ENCODE results near the gene IGF1R.

The IGF1R gene

GRCh38 chr15:98896002-98896721 lies 247.8 kb downstream of the IGF1R start:
- no peak overlapping the region for H3K4me3 ChIP-seq (ENCODE audit: low read depth in 1 of 2, low read length in 1 of 2)
- peak overlapping the region; percentile 5 for H3K27ac ChIP-seq
- H3K9me3 ChIP-seq = no peaks in the 10 kb centered on the region
- H3K36me3 ChIP-seq = peaks cover 30% of the 10 kb centered on the region
- no peaks in the 10 kb centered on the region for H3K27me3 ChIP-seq
- H3K4me1 ChIP-seq (ENCODE audit: control insufficient read depth in 1 of 2, insufficient read depth in 1 of 2, low read depth in 1 of 2, low read length in 1 of 2) = peaks cover 33% of the 10 kb centered on the region in 2 experiments
- TF ChIP-seq CTCF (IDR thresholded peaks at IDR 0.05) = no peak

- TF ChIP-seq CTCF (IDR thresholded peaks at IDR 0.05) = no peak
- Histone ChIP-seq H3K27ac (peak overlapping the region; percentile 28), H3K36me3 (peaks cover 21% of the 10 kb centered on the region), H3K9me3 (no peaks in the 10 kb centered on the region), H3K4me3 (ENCODE audit: low read depth in 1 of 2, low read length in 1 of 2) (no peak overlapping the region), H3K4me1 (ENCODE audit: control insufficient read depth in 1 of 2, insufficient read depth in 1 of 2, low read depth in 1 of 2, low read length in 1 of 2) (peaks cover 42% of the 10 kb centered on the region in 2 experiments), H3K27me3 (no peaks in the 10 kb centered on the region)
Observed at GRCh38 chr15:98896802-98897732, 248.7 kb downstream of the IGF1R start.

- Histone ChIP-seq H3K4me3 (ENCODE audit: low read depth in 1 of 2, low read length in 1 of 2) (no peak overlapping the region), H3K9me3 (no peaks in the 10 kb centered on the region), H3K36me3 (peaks cover 18% of the 10 kb centered on the region), H3K4me1 (ENCODE audit: control insufficient read depth in 1 of 2, insufficient read depth in 1 of 2, low read depth in 1 of 2, low read length in 1 of 2) (peaks cover 53% of the 10 kb centered on the region in 2 experiments), H3K27ac (peak overlapping the region; percentile 90), H3K27me3 (no peaks in the 10 kb centered on the region)
- TF ChIP-seq CTCF (IDR thresholded peaks at IDR 0.05) = no peak
Observed at GRCh38 chr15:98898122-98898521, 249.8 kb downstream of the IGF1R start.

- peak overlapping the region; percentile 57 to 71 for H3K4me3 ChIP-seq (ENCODE audit: low read depth in 1 of 2, low read length in 1 of 2)
- peaks cover 66% of the 10 kb centered on the region in 2 experiments for H3K4me1 ChIP-seq (ENCODE audit: control insufficient read depth in 1 of 2, insufficient read depth in 1 of 2, low read depth in 1 of 2, low read length in 1 of 2)
Observed at GRCh38 chr15:98899272-98900021, 251.1 kb downstream of the IGF1R start.

More at GRCh38 chr15:98899272-98900021, 251.1 kb downstream of the IGF1R start:
- Histone ChIP-seq H3K27ac (peak overlapping the region; percentile 90), H3K9me3 (no peaks in the 10 kb centered on the region), H3K36me3 (peaks cover 14% of the 10 kb centered on the region), H3K27me3 (no peaks in the 10 kb centered on the region)
- no peak for TF ChIP-seq CTCF (IDR thresholded peaks at IDR 0.05)

All from neutrophil (primary cell).